ENCODE measurements around the gene SLC2A9.

SLC2A9 gene

DNA sequence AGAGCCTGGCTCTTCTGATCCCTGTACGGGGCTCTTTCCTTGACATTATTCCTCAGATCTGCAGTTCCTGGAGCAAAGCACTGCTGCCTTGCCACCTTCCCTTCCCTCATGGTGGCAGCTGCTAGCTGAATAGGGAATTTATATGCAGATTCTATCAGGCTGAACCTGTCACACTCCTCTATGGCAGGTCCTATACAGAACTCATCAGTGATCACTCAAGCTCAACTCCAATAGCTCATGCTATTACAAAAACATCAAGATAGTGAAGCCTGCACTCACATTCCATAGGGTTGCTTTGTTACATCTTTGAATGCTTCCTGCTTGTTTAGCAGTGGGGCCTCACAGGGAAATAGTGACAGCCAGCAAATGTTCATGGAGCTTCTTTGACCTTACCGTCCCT is 71.7 kb downstream of the SLC2A9 start:
- H3K4me3 Mint-ChIP-seq: no peak overlapping the region
- H3K27me3 Mint-ChIP-seq: no peaks in the 10 kb centered on the region
- H3K36me3 Mint-ChIP-seq: no peaks in the 10 kb centered on the region
- H3K27ac Mint-ChIP-seq: no peak overlapping the region
- H3K4me1 Mint-ChIP-seq (ENCODE audit: low read depth): no peaks in the 10 kb centered on the region
- no peaks in the 10 kb centered on the region for H3K9me3 Mint-ChIP-seq (ENCODE audit: low read depth)

GRCh38 chr4:9947168-9948062 is 73.9 kb downstream of the SLC2A9 start:
- Mint-ChIP-seq H3K4me3 (no peak overlapping the region), H3K27ac (no peak overlapping the region)

GRCh38 chr4:9946170-9946569 is 75.1 kb downstream of the SLC2A9 start:
- Mint-ChIP-seq H3K27me3 (no peaks in the 10 kb centered on the region), H3K9me3 (ENCODE audit: low read depth) (no peaks in the 10 kb centered on the region), H3K4me1 (ENCODE audit: low read depth) (no peaks in the 10 kb centered on the region), H3K4me3 (no peak overlapping the region), H3K27ac (no peak overlapping the region), H3K36me3 (no peaks in the 10 kb centered on the region)

More at GRCh38 chr4:9947168-9948062, 73.9 kb downstream of the SLC2A9 start:
- Mint-ChIP-seq H3K4me1 (ENCODE audit: low read depth) (no peaks in the 10 kb centered on the region), H3K36me3 (no peaks in the 10 kb centered on the region), H3K9me3 (ENCODE audit: low read depth) (no peaks in the 10 kb centered on the region), H3K27me3 (no peaks in the 10 kb centered on the region)

DNA sequence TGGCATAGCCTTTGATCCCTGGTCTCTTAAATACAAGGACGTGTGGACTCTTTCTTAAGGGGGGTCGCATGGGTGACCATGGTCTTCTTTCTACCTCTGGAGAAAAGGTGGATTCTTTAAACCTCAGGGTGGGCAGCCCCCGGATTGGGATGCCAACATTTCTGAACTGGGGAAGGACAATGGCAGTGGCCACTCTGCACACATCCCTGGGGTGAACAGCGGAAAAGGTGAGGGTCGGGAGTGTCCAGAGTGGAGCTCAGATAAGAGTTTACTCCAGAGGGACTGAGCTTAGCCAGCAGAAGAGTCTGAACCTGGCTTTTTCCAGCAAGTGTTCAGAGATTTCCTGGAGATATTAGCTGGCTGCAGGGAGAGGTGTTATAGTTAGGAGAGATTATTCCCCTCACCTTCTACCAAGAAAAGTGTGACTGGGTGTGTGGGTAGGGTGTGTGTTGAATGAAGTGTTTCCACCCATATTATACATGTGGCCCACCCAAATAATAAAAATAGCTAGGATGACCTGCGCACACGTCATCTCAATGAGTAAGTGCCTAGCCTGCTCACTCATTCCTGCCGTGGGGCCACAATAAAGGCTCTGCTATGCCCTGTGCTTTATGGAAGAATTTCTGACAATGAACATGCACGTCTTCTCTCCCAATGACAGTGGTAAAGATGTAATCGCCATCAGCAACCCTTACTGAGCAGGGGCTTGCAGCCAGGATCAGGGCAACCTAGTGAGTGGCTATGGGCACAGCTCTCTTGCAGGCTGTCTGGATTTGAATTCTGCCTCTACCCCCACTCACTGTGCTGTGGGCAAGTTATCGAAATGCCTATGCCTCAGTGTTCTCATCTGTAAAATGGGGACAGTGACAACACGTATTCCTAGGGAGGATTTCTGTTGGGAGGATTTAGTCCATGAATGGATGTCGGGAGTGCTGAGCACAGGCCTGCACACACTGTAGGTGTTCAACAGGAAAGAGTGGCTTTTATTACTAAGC is 76.6 kb downstream of the SLC2A9 start:
- H3K9me3 Mint-ChIP-seq (ENCODE audit: low read depth): no peaks in the 10 kb centered on the region
- H3K36me3 Mint-ChIP-seq: no peaks in the 10 kb centered on the region
- no peak overlapping the region for H3K4me3 Mint-ChIP-seq
- H3K27ac Mint-ChIP-seq: no peak overlapping the region
- H3K4me1 Mint-ChIP-seq (ENCODE audit: low read depth): no peaks in the 10 kb centered on the region
- H3K27me3 Mint-ChIP-seq: no peaks in the 10 kb centered on the region

- no peaks in the 10 kb centered on the region for H3K36me3 Mint-ChIP-seq
- no peak overlapping the region for H3K4me3 Mint-ChIP-seq
- no peaks in the 10 kb centered on the region for H3K27me3 Mint-ChIP-seq
- H3K4me1 Mint-ChIP-seq (ENCODE audit: low read depth): no peaks in the 10 kb centered on the region
- no peaks in the 10 kb centered on the region for H3K9me3 Mint-ChIP-seq (ENCODE audit: low read depth)
- no peak overlapping the region for H3K27ac Mint-ChIP-seq
Measured at GRCh38 chr4:9943761-9944160, 77.5 kb downstream of the SLC2A9 start.

DNA sequence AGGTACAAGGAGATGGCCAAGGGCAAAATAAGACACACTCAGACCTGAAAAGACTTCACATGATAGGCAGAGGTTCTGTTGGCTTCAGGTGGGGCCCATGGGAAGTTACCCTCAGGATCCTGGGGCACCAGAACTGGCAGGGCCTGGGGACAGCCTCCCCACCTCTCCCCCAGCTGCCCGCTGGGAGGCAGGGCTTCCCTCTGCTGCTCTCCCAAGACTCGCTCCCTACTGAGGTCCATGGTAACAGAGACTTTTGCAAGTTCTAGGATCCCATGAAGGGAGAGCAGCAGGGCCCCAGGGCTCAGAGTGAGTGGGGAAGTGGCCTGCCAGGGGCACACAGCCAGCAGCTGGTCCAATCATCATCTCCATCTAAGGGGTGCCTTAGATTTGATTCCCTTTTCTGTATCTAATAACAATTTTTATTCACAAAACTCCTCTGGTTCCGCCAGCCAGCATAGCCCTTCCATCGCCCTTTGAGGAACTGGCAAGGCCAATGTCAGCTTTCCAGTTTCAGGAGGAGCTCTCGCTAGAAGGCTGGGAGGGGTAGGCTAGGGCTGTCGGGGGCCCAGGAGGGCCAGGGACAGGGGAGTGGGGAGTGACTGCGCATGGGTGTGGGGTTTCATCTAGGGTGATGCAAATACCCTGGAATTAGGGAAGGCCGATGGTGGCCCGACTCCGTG is 78.2 kb downstream of the SLC2A9 start:
- Mint-ChIP-seq H3K27me3 (no peaks in the 10 kb centered on the region), H3K4me1 (ENCODE audit: low read depth) (no peaks in the 10 kb centered on the region), H3K36me3 (no peaks in the 10 kb centered on the region), H3K4me3 (no peak overlapping the region), H3K27ac (no peak overlapping the region), H3K9me3 (ENCODE audit: low read depth) (no peaks in the 10 kb centered on the region)

GRCh38 chr4:9942139-9942538 is 79.2 kb downstream of the SLC2A9 start:
- Mint-ChIP-seq H3K27ac (no peak overlapping the region), H3K36me3 (no peaks in the 10 kb centered on the region), H3K4me1 (ENCODE audit: low read depth) (no peaks in the 10 kb centered on the region), H3K9me3 (ENCODE audit: low read depth) (no peaks in the 10 kb centered on the region), H3K4me3 (no peak overlapping the region), H3K27me3 (no peaks in the 10 kb centered on the region)

GRCh38 chr4:9940041-9940440 is 81.3 kb downstream of the SLC2A9 start:
- no peak overlapping the region for H3K4me3 Mint-ChIP-seq
- no peaks in the 10 kb centered on the region for H3K4me1 Mint-ChIP-seq (ENCODE audit: low read depth)
- H3K27ac Mint-ChIP-seq: no peak overlapping the region
- H3K27me3 Mint-ChIP-seq: no peaks in the 10 kb centered on the region
- no peaks in the 10 kb centered on the region for H3K9me3 Mint-ChIP-seq (ENCODE audit: low read depth)
- H3K36me3 Mint-ChIP-seq: no peaks in the 10 kb centered on the region

- no peaks in the 10 kb centered on the region for H3K4me1 Mint-ChIP-seq (ENCODE audit: low read depth)
- H3K36me3 Mint-ChIP-seq: no peaks in the 10 kb centered on the region
- no peaks in the 10 kb centered on the region for H3K27me3 Mint-ChIP-seq
- H3K27ac Mint-ChIP-seq: no peak overlapping the region
- no peak overlapping the region for H3K4me3 Mint-ChIP-seq
- no peaks in the 10 kb centered on the region for H3K9me3 Mint-ChIP-seq (ENCODE audit: low read depth)
Measured at GRCh38 chr4:9938933-9939332, 82.4 kb downstream of the SLC2A9 start.

- Mint-ChIP-seq H3K4me3 (no peak overlapping the region), H3K27ac (no peak overlapping the region), H3K4me1 (ENCODE audit: low read depth) (no peaks in the 10 kb centered on the region), H3K27me3 (no peaks in the 10 kb centered on the region), H3K9me3 (ENCODE audit: low read depth) (no peaks in the 10 kb centered on the region), H3K36me3 (no peaks in the 10 kb centered on the region)
Measured at GRCh38 chr4:9937078-9937477, 84.2 kb downstream of the SLC2A9 start.

- Mint-ChIP-seq H3K9me3 (ENCODE audit: low read depth) (no peaks in the 10 kb centered on the region), H3K4me3 (no peak overlapping the region), H3K27me3 (no peaks in the 10 kb centered on the region), H3K4me1 (ENCODE audit: low read depth) (no peaks in the 10 kb centered on the region), H3K36me3 (no peaks in the 10 kb centered on the region), H3K27ac (no peak overlapping the region)
Measured at GRCh38 chr4:9936129-9936644, 85.1 kb downstream of the SLC2A9 start.

GRCh38 chr4:9933956-9934355 is 87.3 kb downstream of the SLC2A9 start:
- Mint-ChIP-seq H3K9me3 (ENCODE audit: low read depth) (no peaks in the 10 kb centered on the region), H3K36me3 (no peaks in the 10 kb centered on the region), H3K4me1 (ENCODE audit: low read depth) (no peaks in the 10 kb centered on the region), H3K27ac (no peak overlapping the region), H3K4me3 (no peak overlapping the region), H3K27me3 (no peaks in the 10 kb centered on the region)

DNA sequence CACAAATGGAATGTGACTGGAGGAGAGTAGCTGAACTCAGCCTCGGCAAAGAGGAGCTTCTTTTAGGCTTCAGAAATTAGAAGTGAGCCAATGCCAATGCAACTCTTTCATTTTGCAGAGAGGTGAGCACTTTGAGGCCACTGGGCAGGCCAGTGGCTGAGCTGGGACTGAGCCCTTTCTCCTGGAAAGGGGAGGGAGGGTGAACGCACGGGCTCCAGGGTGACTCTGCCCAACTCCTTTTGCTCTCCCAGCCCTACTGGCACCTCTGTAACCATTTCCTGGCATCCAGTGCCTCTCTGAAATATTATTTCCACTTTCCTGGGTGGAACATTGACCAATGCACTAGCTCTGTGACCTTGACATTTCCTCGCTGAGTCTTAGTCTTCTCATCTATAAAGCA is 88.1 kb downstream of the SLC2A9 start:
- Mint-ChIP-seq H3K4me3 (no peak overlapping the region), H3K27ac (no peak overlapping the region)

DNA sequence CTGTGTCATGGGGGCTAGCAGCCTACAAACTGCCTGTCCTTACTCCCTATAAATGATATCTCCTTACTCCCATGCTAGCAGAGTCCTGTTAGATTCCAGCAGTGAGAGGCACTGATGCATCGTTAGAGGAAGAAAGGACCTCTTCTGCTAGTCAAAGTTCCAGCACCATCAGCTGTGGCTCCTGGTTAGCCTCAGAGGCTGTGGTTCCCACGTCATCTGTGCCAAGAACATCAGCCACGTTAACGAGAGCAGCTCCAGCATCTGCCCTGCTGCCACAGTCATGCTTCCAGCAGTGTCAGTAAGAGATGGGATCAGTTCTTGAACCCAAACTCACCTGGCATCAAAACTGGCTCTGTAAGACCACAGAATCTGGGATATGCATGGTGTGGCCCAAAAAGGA is 88.5 kb downstream of the SLC2A9 start:
- Mint-ChIP-seq H3K36me3 (no peaks in the 10 kb centered on the region), H3K4me3 (no peak overlapping the region)

More for the DNA sequence above, 88.1 kb downstream of the SLC2A9 start:
- Mint-ChIP-seq H3K4me1 (ENCODE audit: low read depth) (no peaks in the 10 kb centered on the region), H3K9me3 (ENCODE audit: low read depth) (no peaks in the 10 kb centered on the region), H3K27me3 (no peaks in the 10 kb centered on the region), H3K36me3 (no peaks in the 10 kb centered on the region)

More for the DNA sequence above, 88.5 kb downstream of the SLC2A9 start:
- no peaks in the 10 kb centered on the region for H3K9me3 Mint-ChIP-seq (ENCODE audit: low read depth)
- H3K27ac Mint-ChIP-seq: no peak overlapping the region
- H3K27me3 Mint-ChIP-seq: no peaks in the 10 kb centered on the region
- H3K4me1 Mint-ChIP-seq (ENCODE audit: low read depth): no peaks in the 10 kb centered on the region

Data from activated naive CD8-positive, alpha-beta T cell (primary cell).